Lower lobe of right lung (tissue), 2 donors: Measurements from ENCODE around the gene PML. TPM values are rescaled to one million over a fixed set of nuclear protein-coding genes. Genes with fewer than 3 reads are reported as not detected.

ENCODE experiments used
- ATAC-seq, 2 donors: fragments of 200-7000 bp; cut with Tn5 transposase; one replicate each; pipeline ENCODE4 v1.9.1; 2020 to 2022; ENCODE audit warnings: mild to moderate bottlenecking in 2 of 2, moderate library complexity in 2 of 2
- DNase-seq: peaks from one replicate; pipeline ENCODE4 v3.0.0-alpha.2; 2020
- H3K27ac ChIP-seq: fragments of 200-600 bp; one replicate; pipeline ENCODE4 v1.8.0; 2022
- H3K27me3 ChIP-seq: fragments of 200-600 bp; one replicate; pipeline ENCODE4 v1.8.0; 2022; ENCODE audit warnings: low read depth
- H3K36me3 ChIP-seq: fragments of 200-600 bp; one replicate; pipeline ENCODE4 v1.8.0; 2022; ENCODE audit warnings: mild to moderate bottlenecking
- H3K4me1 ChIP-seq: fragments of 200-600 bp; one replicate; pipeline ENCODE4 v1.8.0; 2022
- H3K4me3 ChIP-seq: fragments of 200-600 bp; one replicate; pipeline ENCODE4 v1.8.0; 2022; ENCODE audit warnings: mild to moderate bottlenecking
- H3K9me3 ChIP-seq: fragments of 200-600 bp; one replicate; pipeline ENCODE4 v1.8.0; 2022
- intact Hi-C: fragments of 100-400 bp; cut with DNase I; formaldehyde crosslinking; loops from one replicate; pipeline ENCODE4 v1.11.0; 2022
- total RNA-seq: library from RNA; stranded (reverse); fragmentation: NEBNext Ultra II Directional; extraction: Animal tissue kit (Norgen Biotek cat#: 25700); gene quantifications from one replicate; pipeline ENCODE4 v1.2.1, GENCODE V29; 2021
- TF ChIP-seq, protein P1 (sequence below): fragments of 200-600 bp; IDR thresholded peaks from one replicate; pipeline ENCODE4 v1.8.0; 2022; ENCODE audit warnings: antibody characterized with exemption, mild to moderate bottlenecking
- donor health status: DM: no; HTN: yes; CAD: no; lungs with severe emphysema.

PML gene
- total RNA-seq, 1 donor from 2014 or later: 79.4 TPM

DNA sequence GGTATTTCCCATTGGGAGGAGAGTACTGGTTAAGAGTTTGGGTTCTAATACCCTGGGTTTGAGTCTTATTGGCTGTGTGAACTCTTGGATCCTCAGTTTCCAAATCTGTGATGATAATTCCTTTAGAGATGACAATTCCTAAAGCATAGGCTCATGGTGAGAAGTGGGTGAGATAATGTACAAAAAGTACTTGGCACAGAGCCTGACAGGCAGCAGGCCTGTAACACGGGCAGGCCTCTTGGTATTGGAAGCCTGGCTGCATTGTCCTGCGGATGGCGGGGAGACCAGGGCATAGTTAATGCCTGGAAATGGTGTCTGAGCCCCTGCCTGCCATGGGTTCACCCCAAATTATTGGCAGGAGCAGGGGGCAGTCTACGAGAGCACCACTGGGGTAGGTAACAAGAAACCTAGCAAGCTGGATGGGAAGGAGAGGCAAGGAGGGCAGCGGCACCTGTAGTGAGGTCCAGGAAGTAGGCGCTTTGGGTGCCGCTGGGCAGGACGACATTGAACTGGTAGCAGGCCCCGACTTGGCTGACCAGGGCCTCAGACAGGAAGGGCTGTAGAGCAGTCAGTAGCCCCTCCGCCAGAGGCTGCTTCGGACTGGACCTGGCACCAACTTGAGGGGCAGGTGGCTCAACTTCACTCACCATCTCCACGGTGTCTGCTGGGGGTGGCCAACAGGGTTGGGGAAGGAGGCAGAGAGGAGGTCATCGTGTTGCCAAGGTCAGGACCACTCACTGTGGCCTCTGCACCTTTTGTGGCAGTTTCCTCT is 10.1 kb upstream of the PML start:
- no peak overlapping the region for H3K4me3 ChIP-seq
- TF ChIP-seq, protein P1, sequence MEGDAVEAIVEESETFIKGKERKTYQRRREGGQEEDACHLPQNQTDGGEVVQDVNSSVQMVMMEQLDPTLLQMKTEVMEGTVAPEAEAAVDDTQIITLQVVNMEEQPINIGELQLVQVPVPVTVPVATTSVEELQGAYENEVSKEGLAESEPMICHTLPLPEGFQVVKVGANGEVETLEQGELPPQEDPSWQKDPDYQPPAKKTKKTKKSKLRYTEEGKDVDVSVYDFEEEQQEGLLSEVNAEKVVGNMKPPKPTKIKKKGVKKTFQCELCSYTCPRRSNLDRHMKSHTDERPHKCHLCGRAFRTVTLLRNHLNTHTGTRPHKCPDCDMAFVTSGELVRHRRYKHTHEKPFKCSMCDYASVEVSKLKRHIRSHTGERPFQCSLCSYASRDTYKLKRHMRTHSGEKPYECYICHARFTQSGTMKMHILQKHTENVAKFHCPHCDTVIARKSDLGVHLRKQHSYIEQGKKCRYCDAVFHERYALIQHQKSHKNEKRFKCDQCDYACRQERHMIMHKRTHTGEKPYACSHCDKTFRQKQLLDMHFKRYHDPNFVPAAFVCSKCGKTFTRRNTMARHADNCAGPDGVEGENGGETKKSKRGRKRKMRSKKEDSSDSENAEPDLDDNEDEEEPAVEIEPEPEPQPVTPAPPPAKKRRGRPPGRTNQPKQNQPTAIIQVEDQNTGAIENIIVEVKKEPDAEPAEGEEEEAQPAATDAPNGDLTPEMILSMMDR: no peak
- H3K4me1 ChIP-seq: peaks cover 86% of the 10 kb centered on the region
- intact Hi-C loops: no loop called here
- no peaks in the 10 kb centered on the region for H3K9me3 ChIP-seq
- DNase-seq (no peak), ATAC-seq (no peak)
- H3K27ac ChIP-seq: peak overlapping the region; percentile 91
- no peaks in the 10 kb centered on the region for H3K27me3 ChIP-seq
- H3K36me3 ChIP-seq: no peaks in the 10 kb centered on the region

DNA sequence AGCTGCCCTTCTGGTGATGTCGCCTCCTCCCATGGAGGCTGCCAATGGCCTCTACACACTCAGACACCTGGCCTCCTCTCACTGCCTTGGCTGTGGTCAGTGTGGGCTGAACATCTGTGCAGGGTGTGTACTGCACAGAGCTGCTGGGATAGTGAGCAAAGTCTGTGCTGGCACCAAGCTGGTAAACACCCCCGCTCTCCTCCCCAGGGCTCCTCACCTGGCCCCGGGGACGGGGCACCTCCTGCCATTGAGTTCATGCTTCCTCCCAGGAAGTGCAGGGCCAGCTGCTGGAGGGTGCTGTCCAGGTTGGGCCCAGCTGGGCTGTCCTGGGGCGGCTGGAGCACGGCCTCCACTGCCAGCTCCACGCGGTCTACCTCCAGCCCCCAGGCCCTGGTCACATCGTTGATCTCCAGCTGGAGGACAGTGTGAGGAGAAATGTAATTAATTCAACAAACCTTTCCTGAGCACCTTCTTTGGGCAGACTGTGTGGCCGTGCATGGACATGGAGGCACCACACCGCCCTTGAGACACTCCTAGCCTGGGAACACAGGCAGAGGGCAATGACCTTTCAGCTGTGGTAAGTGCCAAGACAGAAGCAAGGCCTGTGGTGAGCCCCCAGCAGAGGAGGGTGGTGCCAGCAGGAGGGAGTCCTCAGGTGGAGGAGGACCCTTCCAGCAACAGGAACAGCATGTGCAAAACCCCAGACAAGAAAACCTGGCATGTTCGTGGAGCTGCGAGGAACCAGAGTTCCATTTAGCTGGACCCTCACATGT is 9.2 kb upstream of the PML start:
- ATAC-seq: no peak
- no peak for DNase-seq
- Histone ChIP-seq H3K36me3 (no peaks in the 10 kb centered on the region), H3K4me1 (peaks cover 94% of the 10 kb centered on the region), H3K27ac (peak overlapping the region; percentile 91), H3K9me3 (no peaks in the 10 kb centered on the region), H3K4me3 (no peak overlapping the region), H3K27me3 (no peaks in the 10 kb centered on the region)
- TF ChIP-seq, protein P1: no peak
- intact Hi-C loops: no loop called here

DNA sequence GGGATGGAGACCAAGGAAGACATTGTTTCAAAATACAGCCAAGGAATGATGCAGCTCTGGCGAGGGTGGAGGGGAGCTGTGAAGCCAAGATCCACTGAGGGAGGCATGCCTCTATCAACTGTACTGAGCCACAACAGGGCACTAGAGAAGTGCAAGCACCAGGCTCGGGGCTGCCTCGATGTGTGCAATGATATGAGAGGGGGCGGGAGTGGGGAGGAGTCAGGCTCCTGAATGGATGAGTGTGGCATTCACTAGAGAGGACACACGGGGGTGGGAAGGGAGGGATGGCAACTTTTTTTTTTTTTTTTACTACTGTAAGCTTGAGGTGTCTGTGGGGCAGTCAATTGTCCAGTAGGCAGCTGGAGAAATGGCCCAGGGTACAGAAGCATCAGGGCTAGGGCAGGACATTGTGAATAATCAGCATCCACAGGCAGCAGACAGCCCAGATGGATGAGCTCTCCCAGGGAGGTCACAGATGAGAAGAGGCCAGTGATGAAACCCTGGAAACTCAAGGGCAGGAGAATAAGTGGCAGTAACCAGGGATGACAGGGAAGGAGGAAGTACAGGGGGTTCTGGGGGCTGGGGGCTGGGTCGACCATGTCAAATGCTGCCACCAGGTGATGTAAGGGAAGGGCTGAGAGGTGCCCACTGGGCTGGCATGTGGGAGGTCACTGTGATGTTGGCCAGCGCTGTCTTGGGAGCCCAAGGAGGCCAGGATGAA is 8.3 kb upstream of the PML start:
- peak overlapping the region; percentile 91 for H3K27ac ChIP-seq
- no peaks in the 10 kb centered on the region for H3K9me3 ChIP-seq
- ATAC-seq: no peak

DNA sequence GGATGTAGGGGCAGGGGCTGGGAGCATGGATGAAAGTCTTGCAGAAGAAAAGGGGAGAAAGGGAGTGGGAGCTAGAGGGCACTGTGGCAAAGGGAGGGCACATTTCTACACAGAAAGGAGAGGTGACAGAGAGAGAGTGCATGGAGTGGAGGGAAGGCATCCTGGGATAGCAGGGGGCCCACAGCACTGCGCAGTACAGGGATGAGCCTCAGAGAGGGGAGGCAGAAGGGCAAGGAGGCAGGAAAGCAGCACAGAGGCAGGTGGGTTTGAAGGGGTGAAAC is 7.8 kb upstream of the PML start:
- no peaks in the 10 kb centered on the region for H3K9me3 ChIP-seq
- H3K4me3 ChIP-seq: no peak overlapping the region
- no peaks in the 10 kb centered on the region for H3K36me3 ChIP-seq
- no peak for DNase-seq
- intact Hi-C loops: no loop called here
- peak overlapping the region; percentile 87 for H3K27ac ChIP-seq
- ATAC-seq: no peak
- peaks cover 94% of the 10 kb centered on the region for H3K4me1 ChIP-seq
- H3K27me3 ChIP-seq: no peaks in the 10 kb centered on the region
- TF ChIP-seq, protein P1: no peak

More for the DNA sequence above, 8.3 kb upstream of the PML start:
- no peaks in the 10 kb centered on the region for H3K36me3 ChIP-seq
- peaks cover 94% of the 10 kb centered on the region for H3K4me1 ChIP-seq
- intact Hi-C loops: no loop called here
- H3K4me3 ChIP-seq: no peak overlapping the region
- TF ChIP-seq, protein P1: no peak
- H3K27me3 ChIP-seq: no peaks in the 10 kb centered on the region
- no peak for DNase-seq

DNA sequence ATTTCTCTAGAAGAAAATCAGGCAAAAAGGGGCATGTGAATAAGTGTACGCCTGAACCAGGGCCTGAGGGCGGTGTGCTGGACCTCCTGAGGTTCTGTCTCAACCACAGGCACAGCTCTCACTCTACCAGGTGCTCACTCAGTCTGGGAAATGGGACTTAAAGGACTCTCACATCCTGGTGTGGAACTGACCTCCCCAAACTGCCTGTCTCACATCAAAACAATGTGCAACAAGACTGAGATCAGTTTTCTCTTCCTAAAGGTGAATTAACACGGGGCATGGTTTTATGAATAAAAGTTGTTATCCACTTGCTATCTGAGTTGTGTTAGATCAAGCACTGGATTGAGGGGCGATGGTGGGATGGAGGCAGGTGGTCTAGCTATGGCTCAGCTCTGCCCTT is 7.3 kb upstream of the PML start:
- intact Hi-C loops: no loop called here
- Histone ChIP-seq H3K4me1 (peaks cover 91% of the 10 kb centered on the region), H3K36me3 (no peaks in the 10 kb centered on the region), H3K9me3 (no peaks in the 10 kb centered on the region), H3K27ac (peak overlapping the region; percentile 87), H3K27me3 (no peaks in the 10 kb centered on the region), H3K4me3 (no peak overlapping the region)
- no peak for ATAC-seq
- TF ChIP-seq, protein P1: no peak
- no peak for DNase-seq
